Testis (tissue), 2 donors: ENCODE data around the gene BICD2.

ENCODE experiments used
- CTCF ChIP-seq, 3 experiments: fragments of 450-650 bp in 2 of 3; fragments of 200-600 bp in 1 of 3; sonication (generic) in 1 of 3; IDR thresholded peaks; one replicate each; pipeline ENCODE4 v1.5.1; 2016 to 2019; ENCODE audit warnings: antibody characterized with exemption in 3 of 3, mild to moderate bottlenecking in 2 of 3, moderate library complexity in 1 of 3
- POLR2A ChIP-seq: fragments of 450-650 bp; IDR thresholded peaks from one replicate; pipeline ENCODE4 v1.6.1; 2017; ENCODE audit warnings: antibody characterized with exemption, mild to moderate bottlenecking, moderate library complexity

GRCh38 chr9:92735636-92736562 lies 28.7 kb downstream of the BICD2 start:
- TF ChIP-seq CTCF (IDR thresholded peaks at IDR 0.05) (no peak), POLR2A (no peak)
